OCI-LY7 (cell line): ENCODE results near the gene CABP1. TPM values are rescaled to one million over a fixed set of nuclear protein-coding genes. Genes with fewer than 3 reads are reported as not detected.
"Not testable (repeated sequence)": the region's sequence is repeated elsewhere in the genome, so short reads cannot be mapped to it uniquely, and the experiment has no call there.

Experiments
- BruUV-seq: library from RNA; stranded (reverse); fragments of 400-500 nt; replicated peaks from 2 replicates; lab custom pipeline; 2021; lab: Mats Ljungman, UMichigan
- CTCF ChIA-PET: fragments of 300-600 bp; sonication (Branson Sonifier 250); formaldehyde crosslinking; loops from one replicate; lab custom pipeline; 2022; ENCODE audit warnings: antibody characterized with exemption; ENCODE audit not compliant: unreplicated experiment; lab: Charles Lee
- POLR2A ChIA-PET: fragments of 300-600 bp; sonication (Branson Sonifier 250); formaldehyde crosslinking; loops from one replicate; lab custom pipeline; 2022; ENCODE audit warnings: antibody characterized with exemption; lab: Charles Lee
- DNase-seq: peaks from one replicate; pipeline ENCODE4 v3.0.0-alpha.2; 2015; ENCODE audit warnings: low spot score
- H2AFZ ChIP-seq: fragments of 200-600 bp; sonication (generic), shearing (Covaris generic); 2 replicates; pipeline ENCODE4 v1.6.1; 2014; ENCODE audit warnings: mild to moderate bottlenecking, antibody characterized with exemption, low read length, moderate library complexity
- H3K27ac ChIP-seq: fragments of 200-600 bp; sonication (generic); 2 replicates; pipeline ENCODE4 v1.5.1; 2014; ENCODE audit warnings: mixed run types, low read depth, mild to moderate bottlenecking, moderate library complexity, low read length, inconsistent platforms; ENCODE audit not compliant: poor library complexity, severe bottlenecking
- H3K36me3 ChIP-seq: fragments of 200-600 bp; sonication (generic); 2 replicates; pipeline ENCODE4 v1.6.1; 2014; ENCODE audit warnings: mild to moderate bottlenecking, antibody characterized with exemption, low read length, moderate library complexity, mixed read lengths; ENCODE audit not compliant: insufficient read depth
- H3K4me1 ChIP-seq: fragments of 200-600 bp; sonication (generic); 2 replicates; pipeline ENCODE4 v1.5.1; 2014; ENCODE audit warnings: mild to moderate bottlenecking, low read length; ENCODE audit not compliant: insufficient read depth, poor library complexity, severe bottlenecking
- H3K4me2 ChIP-seq: fragments of 200-600 bp; sonication (generic); 2 replicates; pipeline ENCODE4 v1.6.1; 2014; ENCODE audit warnings: mild to moderate bottlenecking, low read length
- H3K4me3 ChIP-seq: fragments of 200-600 bp; sonication (generic); 2 replicates; pipeline ENCODE4 v1.5.1; 2014; ENCODE audit warnings: mild to moderate bottlenecking, low read depth, low read length; ENCODE audit not compliant: poor library complexity, severe bottlenecking
- H3K79me2 ChIP-seq: fragments of 200-600 bp; sonication (generic); 2 replicates; pipeline ENCODE4 v1.6.1; 2016; ENCODE audit warnings: low read depth, mild to moderate bottlenecking, low read length, moderate library complexity, mixed read lengths; ENCODE audit not compliant: insufficient read depth
- H3K9me2 ChIP-seq: fragments of 200-600 bp; sonication (generic); 2 replicates; pipeline ENCODE4 v1.6.1; 2016; ENCODE audit warnings: mild to moderate bottlenecking, low read length, mixed read lengths; ENCODE audit not compliant: insufficient read depth
- H3K9me3 ChIP-seq: fragments of 200-600 bp; sonication (generic); 2 replicates; pipeline ENCODE4 v1.6.1; 2014; ENCODE audit warnings: mild to moderate bottlenecking, mixed run types, low read length, mixed read lengths
- H4K20me1 ChIP-seq: fragments of 200-600 bp; sonication (generic); 2 replicates; pipeline ENCODE4 v1.6.1; 2014; ENCODE audit warnings: mild to moderate bottlenecking, antibody characterized with exemption, low read length, moderate library complexity, mixed read lengths; ENCODE audit not compliant: insufficient read depth
- EZH2phosphoT487 ChIP-seq: fragments of 200-600 bp; sonication (generic); IDR thresholded peaks from 2 replicates; pipeline ENCODE4 v1.6.1; 2018; ENCODE audit warnings: low read depth, borderline replicate concordance, mild to moderate bottlenecking, mixed run types, antibody characterized with exemption, low read length, moderate library complexity, mixed read lengths
- intact Hi-C: fragments of 100-400 bp; cut with micrococcal nuclease; formaldehyde crosslinking; loops from one replicate; pipeline ENCODE4 v1.10.0; 2022; ENCODE audit not compliant: unreplicated experiment
- total RNA-seq, 2 experiments: library from RNA; depleted of rRNA in 1 of 2; stranded (reverse); fragments of >200 nt in 1 of 2; shearing (Covaris generic) in 1 of 2; gene quantifications; 2 replicates each; pipeline ENCODE4 v1.2.3, GENCODE V29; 2014 to 2022
- TF ChIP-seq, protein P1 (sequence below): fragments of 200-600 bp; sonication (generic); conservative IDR thresholded peaks from 2 replicates; pipeline ENCODE4 v1.5.1; 2014; ENCODE audit warnings: mild to moderate bottlenecking, antibody characterized with exemption, low read length, moderate library complexity, mixed read lengths

CABP1 gene
- total RNA-seq, 2 experiments from 2014 or later, result 0.79 to 3.8 TPM

- no TSS peak for BruUV-seq
- peak overlapping the region; percentile 65; the same call in 1 of the 2 replicates for H2AFZ ChIP-seq
- CTCF ChIA-PET, result interaction anchor here (0.8 kb wide), 1 partner anchor 22 kb away, joined by 3 read pairs; no protein-coding TSS in a partner anchor
- no peak overlapping the region for H3K4me3 ChIP-seq
- H4K20me1 ChIP-seq, result no peaks in the 10 kb centered on the region
- intact Hi-C loops, result no loop called here
- peak overlapping the region; percentile 94 for H3K27ac ChIP-seq
- TF ChIP-seq, protein P1, sequence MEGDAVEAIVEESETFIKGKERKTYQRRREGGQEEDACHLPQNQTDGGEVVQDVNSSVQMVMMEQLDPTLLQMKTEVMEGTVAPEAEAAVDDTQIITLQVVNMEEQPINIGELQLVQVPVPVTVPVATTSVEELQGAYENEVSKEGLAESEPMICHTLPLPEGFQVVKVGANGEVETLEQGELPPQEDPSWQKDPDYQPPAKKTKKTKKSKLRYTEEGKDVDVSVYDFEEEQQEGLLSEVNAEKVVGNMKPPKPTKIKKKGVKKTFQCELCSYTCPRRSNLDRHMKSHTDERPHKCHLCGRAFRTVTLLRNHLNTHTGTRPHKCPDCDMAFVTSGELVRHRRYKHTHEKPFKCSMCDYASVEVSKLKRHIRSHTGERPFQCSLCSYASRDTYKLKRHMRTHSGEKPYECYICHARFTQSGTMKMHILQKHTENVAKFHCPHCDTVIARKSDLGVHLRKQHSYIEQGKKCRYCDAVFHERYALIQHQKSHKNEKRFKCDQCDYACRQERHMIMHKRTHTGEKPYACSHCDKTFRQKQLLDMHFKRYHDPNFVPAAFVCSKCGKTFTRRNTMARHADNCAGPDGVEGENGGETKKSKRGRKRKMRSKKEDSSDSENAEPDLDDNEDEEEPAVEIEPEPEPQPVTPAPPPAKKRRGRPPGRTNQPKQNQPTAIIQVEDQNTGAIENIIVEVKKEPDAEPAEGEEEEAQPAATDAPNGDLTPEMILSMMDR, result no peak
- no peak for TF ChIP-seq EZH2phosphoT487
- H3K36me3 ChIP-seq, result no peaks in the 10 kb centered on the region
- POLR2A ChIA-PET, result interaction anchor here (0.6 kb wide), 1 partner anchor 44 kb away, joined by 3 read pairs; no protein-coding TSS in a partner anchor
- H3K4me2 ChIP-seq, result peak overlapping the region; percentile 64
- H3K9me3 ChIP-seq, result no peaks in the 10 kb centered on the region
- no peak for DNase-seq
- no peaks in the 10 kb centered on the region for H3K9me2 ChIP-seq
- H3K79me2 ChIP-seq, result no peaks in the 10 kb centered on the region
- peaks cover 78% of the 10 kb centered on the region for H3K4me1 ChIP-seq
Observed at GRCh38 chr12:120668091-120668867, 27.9 kb downstream of the CABP1 start.

DNA sequence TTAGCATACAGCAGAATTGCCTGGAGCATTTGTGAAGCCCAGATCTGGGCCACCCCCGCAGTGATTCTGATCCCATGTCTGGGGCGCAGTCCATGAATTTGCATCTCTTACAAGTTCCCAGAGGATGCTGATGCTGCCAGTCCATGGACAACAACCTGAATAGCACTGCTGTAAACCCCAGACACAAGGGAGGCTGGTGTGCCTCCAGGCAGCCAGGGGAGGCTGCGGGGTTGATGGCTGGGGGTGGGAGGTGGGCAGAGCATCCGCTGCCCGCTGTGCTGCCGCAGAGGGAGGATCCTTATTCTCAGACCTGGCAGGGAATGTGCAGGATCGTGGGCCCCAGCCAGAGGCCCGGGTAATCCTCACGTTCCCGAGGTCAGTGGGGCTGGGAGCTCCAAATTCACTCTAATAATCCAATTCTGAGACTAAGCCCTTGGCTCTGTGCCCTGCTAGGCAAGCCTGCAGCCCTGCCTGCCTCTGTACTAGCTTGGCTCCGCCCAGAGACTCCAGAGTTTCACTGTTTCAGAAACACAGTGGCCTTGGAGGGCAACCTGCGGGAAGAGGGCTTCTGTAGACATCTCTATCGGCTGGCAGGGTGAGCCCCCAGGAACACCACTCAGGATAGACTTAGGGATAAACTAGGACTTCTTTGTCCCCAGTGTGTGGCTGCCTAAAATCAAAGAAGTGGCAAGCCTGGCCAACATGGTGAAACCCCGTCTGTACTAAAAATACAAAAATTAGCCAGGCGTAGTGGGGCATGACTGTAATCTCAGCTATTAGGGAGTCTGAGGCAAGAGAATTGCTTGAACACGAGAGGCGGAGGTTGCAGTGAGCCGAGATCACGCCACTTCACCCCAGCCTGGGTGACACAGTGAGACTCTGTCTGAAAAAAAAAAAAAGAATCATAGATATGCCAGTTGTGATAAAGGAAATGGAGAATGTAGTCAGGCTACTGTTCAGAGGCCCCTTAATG is 28.7 kb downstream of the CABP1 start:
- ChIA-PET POLR2A (interaction anchor here (1.3 to 1.5 kb wide), 2 partner anchors 9 to 11 kb away, joined by 3 to 6 read pairs; no protein-coding TSS in a partner anchor), CTCF (interaction anchor here (1.4 kb wide), 1 partner anchor 15 kb away, joined by 3 read pairs; no protein-coding TSS in a partner anchor)
- peaks cover 78% of the 10 kb centered on the region for H3K4me1 ChIP-seq
- H3K9me2 ChIP-seq, result no peaks in the 10 kb centered on the region
- no peaks in the 10 kb centered on the region for H3K79me2 ChIP-seq
- peak overlapping the region; percentile 64 for H3K4me2 ChIP-seq
- peak overlapping the region; percentile 44 for H3K4me3 ChIP-seq
- TF ChIP-seq, protein P1, result no peak
- TF ChIP-seq EZH2phosphoT487, result no peak
- H3K27ac ChIP-seq, result peak overlapping the region; percentile 94
- H4K20me1 ChIP-seq, result no peaks in the 10 kb centered on the region
- peak; percentile 72 for DNase-seq
- BruUV-seq, result no TSS peak
- H2AFZ ChIP-seq, result peak overlapping the region; percentile 65; the same call in 1 of the 2 replicates
- no peaks in the 10 kb centered on the region for H3K9me3 ChIP-seq
- H3K36me3 ChIP-seq, result no peaks in the 10 kb centered on the region
- intact Hi-C loops, result loop anchor here (1.0 kb wide), 1 partner anchor 17 kb away; no protein-coding TSS in a partner anchor

GRCh38 chr12:120670237-120670636 is 29.8 kb downstream of the CABP1 start:
- peaks cover 84% of the 10 kb centered on the region for H3K4me1 ChIP-seq
- peak overlapping the region; percentile 64 for H3K4me2 ChIP-seq
- ChIA-PET CTCF (interaction anchor here (1.4 kb wide), 1 partner anchor 14 kb away, joined by 3 read pairs; no protein-coding TSS in a partner anchor), POLR2A (interaction anchor here (0.6 to 1.5 kb wide), 5 partner anchors 8 to 154 kb away, joined by 3 to 6 read pairs (median 3); no protein-coding TSS in a partner anchor)
- BruUV-seq, H4K20me1 ChIP-seq, DNase-seq, H3K36me3 ChIP-seq, H3K9me2 ChIP-seq, intact Hi-C loops, H3K79me2 ChIP-seq, H3K9me3 ChIP-seq: not testable (repeated sequence)
- peak overlapping the region; percentile 94 for H3K27ac ChIP-seq
- H2AFZ ChIP-seq, result peak overlapping the region; percentile 65; the same call in 1 of the 2 replicates
- H3K4me3 ChIP-seq, result peak overlapping the region; percentile 44
